Measurements from ENCODE around the gene CHMP3. TPM values are rescaled to one million over a fixed set of nuclear protein-coding genes. Genes with fewer than 3 reads are reported as not detected.

Gene CHMP3
- total RNA-seq, 1 experiment from 2014 or later: 129 TPM

DNA sequence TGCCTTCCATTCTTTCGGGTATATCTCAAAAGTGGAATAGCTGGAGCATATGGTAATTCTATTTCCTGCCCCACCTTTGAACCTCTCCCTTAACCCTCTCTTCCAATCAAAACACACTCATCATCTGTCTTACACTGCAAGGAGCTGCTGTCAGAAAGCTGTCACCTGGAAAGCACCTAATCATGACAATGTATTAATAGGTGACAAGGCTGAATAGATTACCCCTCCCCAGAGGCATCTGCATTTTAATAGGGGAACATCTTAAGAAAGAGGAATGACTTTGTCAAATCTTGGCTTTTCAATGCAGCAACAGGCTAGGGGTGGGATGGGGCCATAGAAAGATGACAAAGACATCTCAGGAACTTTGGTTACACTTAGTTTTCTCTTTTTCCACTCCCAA lies 41.3 kb downstream of the CHMP3 start:
- in situ Hi-C loops (cut with HindIII; ENCODE audit: low pct_unique_long_range_greater_than_20kb, low sequenced_read_pairs) (no loop called here), intact Hi-C loops (cut with micrococcal nuclease; ENCODE audit: unreplicated experiment) (no loop called here)
- Histone ChIP-seq H3K9me3 (ENCODE audit: control insufficient read depth, insufficient read depth, low read depth, low read length) (no peaks in the 10 kb centered on the region), H3K36me3 (ENCODE audit: control insufficient read depth, insufficient read depth, low read length) (no peaks in the 10 kb centered on the region; the same call in 1 of the 2 replicates), H3K27me3 (ENCODE audit: control insufficient read depth, insufficient read depth, low read length) (no peaks in the 10 kb centered on the region), H3K27ac (ENCODE audit: low read length) (no peak overlapping the region), H3K4me1 (ENCODE audit: control insufficient read depth, insufficient read depth, low read length) (no peaks in the 10 kb centered on the region; the same call in 1 of the 2 replicates), H3K4me3 (ENCODE audit: low read depth in 2 of 2, low read length in 2 of 2) (no peak overlapping the region)
- ChIA-PET CTCF (no interaction called here), POLR2A (no interaction called here)
- BruUV-seq (replicated peaks): no TSS peak
- DNase-seq (ENCODE audit: low read depth, low spot score) (no peak), ATAC-seq (no peak)
- TF ChIP-seq POLR2AphosphoS5 (IDR thresholded peaks at IDR 0.05; ENCODE audit: low read depth, low read length) (no peak), SIN3A (IDR thresholded peaks at IDR 0.05; ENCODE audit: borderline replicate concordance, insufficient read depth, low read depth, low read length) (no peak), TCF7L2 (IDR thresholded peaks at IDR 0.05; ENCODE audit: low read depth, low read length) (no peak)
- TF ChIP-seq, protein P1, sequence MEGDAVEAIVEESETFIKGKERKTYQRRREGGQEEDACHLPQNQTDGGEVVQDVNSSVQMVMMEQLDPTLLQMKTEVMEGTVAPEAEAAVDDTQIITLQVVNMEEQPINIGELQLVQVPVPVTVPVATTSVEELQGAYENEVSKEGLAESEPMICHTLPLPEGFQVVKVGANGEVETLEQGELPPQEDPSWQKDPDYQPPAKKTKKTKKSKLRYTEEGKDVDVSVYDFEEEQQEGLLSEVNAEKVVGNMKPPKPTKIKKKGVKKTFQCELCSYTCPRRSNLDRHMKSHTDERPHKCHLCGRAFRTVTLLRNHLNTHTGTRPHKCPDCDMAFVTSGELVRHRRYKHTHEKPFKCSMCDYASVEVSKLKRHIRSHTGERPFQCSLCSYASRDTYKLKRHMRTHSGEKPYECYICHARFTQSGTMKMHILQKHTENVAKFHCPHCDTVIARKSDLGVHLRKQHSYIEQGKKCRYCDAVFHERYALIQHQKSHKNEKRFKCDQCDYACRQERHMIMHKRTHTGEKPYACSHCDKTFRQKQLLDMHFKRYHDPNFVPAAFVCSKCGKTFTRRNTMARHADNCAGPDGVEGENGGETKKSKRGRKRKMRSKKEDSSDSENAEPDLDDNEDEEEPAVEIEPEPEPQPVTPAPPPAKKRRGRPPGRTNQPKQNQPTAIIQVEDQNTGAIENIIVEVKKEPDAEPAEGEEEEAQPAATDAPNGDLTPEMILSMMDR (IDR thresholded peaks at IDR 0.05): no peak
- TF ChIP-seq, protein P2, sequence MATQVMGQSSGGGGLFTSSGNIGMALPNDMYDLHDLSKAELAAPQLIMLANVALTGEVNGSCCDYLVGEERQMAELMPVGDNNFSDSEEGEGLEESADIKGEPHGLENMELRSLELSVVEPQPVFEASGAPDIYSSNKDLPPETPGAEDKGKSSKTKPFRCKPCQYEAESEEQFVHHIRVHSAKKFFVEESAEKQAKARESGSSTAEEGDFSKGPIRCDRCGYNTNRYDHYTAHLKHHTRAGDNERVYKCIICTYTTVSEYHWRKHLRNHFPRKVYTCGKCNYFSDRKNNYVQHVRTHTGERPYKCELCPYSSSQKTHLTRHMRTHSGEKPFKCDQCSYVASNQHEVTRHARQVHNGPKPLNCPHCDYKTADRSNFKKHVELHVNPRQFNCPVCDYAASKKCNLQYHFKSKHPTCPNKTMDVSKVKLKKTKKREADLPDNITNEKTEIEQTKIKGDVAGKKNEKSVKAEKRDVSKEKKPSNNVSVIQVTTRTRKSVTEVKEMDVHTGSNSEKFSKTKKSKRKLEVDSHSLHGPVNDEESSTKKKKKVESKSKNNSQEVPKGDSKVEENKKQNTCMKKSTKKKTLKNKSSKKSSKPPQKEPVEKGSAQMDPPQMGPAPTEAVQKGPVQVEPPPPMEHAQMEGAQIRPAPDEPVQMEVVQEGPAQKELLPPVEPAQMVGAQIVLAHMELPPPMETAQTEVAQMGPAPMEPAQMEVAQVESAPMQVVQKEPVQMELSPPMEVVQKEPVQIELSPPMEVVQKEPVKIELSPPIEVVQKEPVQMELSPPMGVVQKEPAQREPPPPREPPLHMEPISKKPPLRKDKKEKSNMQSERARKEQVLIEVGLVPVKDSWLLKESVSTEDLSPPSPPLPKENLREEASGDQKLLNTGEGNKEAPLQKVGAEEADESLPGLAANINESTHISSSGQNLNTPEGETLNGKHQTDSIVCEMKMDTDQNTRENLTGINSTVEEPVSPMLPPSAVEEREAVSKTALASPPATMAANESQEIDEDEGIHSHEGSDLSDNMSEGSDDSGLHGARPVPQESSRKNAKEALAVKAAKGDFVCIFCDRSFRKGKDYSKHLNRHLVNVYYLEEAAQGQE (IDR thresholded peaks at IDR 0.05; ENCODE audit: insufficient read depth in 1 of 2, low read depth in 2 of 2, low read length in 1 of 2): no peak

DNA sequence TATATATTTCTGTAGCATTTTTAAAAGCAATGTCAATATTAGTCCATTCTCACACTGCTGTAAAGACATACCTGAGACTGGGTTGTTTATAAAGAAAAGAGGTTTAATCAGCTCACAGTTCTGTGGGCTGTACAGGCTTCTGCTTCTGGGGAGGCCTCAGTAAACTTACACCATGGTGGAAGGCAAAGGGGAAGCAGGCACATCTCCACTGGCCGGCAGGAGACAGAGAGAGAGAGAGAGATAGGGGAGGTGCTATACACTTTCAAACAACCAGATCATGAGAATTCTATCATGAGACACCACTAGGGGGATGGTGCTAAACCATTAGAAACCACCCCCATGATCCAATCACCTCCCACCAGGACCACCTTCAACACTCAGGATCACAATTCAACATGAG lies 43.1 kb downstream of the CHMP3 start:
- intact Hi-C loops (cut with micrococcal nuclease; ENCODE audit: unreplicated experiment): no loop called here
- CTCF ChIA-PET: no interaction called here
- ATAC-seq (peak; percentile 50; the same call in 1 of the 2 replicates), DNase-seq (ENCODE audit: low read depth, low spot score) (no peak)
- POLR2A ChIA-PET: no interaction called here
- Histone ChIP-seq H3K27ac (ENCODE audit: low read length) (no peak overlapping the region), H3K9me3 (ENCODE audit: control insufficient read depth, insufficient read depth, low read depth, low read length) (no peaks in the 10 kb centered on the region), H3K27me3 (ENCODE audit: control insufficient read depth, insufficient read depth, low read length) (no peaks in the 10 kb centered on the region), H3K4me1 (ENCODE audit: control insufficient read depth, insufficient read depth, low read length) (no peaks in the 10 kb centered on the region; the same call in 1 of the 2 replicates), H3K4me3 (ENCODE audit: low read depth in 2 of 2, low read length in 2 of 2) (no peak overlapping the region), H3K36me3 (ENCODE audit: control insufficient read depth, insufficient read depth, low read length) (no peaks in the 10 kb centered on the region; the same call in 1 of the 2 replicates)
- no TSS peak for BruUV-seq (replicated peaks)
- in situ Hi-C loops (cut with HindIII; ENCODE audit: low pct_unique_long_range_greater_than_20kb, low sequenced_read_pairs): no loop called here
- TF ChIP-seq POLR2AphosphoS5 (IDR thresholded peaks at IDR 0.05; ENCODE audit: low read depth, low read length) (no peak), TCF7L2 (IDR thresholded peaks at IDR 0.05; ENCODE audit: low read depth, low read length) (no peak)

DNA sequence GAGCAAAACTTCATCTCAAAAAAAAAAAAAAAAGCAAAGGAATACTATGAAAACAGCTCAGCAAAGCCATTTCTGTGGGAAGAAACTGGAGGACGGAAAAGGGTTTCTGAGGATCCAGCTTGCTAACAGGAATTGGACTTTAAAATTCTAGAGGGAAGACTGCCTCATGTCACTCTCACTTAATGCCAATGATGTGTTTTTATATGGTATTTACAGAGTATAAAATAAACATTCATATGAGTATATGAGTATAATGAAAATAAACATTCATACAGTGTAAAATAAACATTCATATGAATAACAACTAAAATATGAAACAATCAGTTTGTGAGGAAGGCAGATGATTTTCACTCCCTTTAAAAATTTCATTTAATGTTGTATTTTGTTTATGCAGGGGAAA lies 43.9 kb downstream of the CHMP3 start:
- Histone ChIP-seq H3K9me3 (ENCODE audit: control insufficient read depth, insufficient read depth, low read depth, low read length) (no peaks in the 10 kb centered on the region), H3K27ac (ENCODE audit: low read length) (no peak overlapping the region), H3K27me3 (ENCODE audit: control insufficient read depth, insufficient read depth, low read length) (no peaks in the 10 kb centered on the region), H3K36me3 (ENCODE audit: control insufficient read depth, insufficient read depth, low read length) (no peaks in the 10 kb centered on the region), H3K4me1 (ENCODE audit: control insufficient read depth, insufficient read depth, low read length) (no peaks in the 10 kb centered on the region; the same call in 1 of the 2 replicates), H3K4me3 (ENCODE audit: low read depth in 2 of 2, low read length in 2 of 2) (no peak overlapping the region)
- ATAC-seq (peak; percentile 79; the same call in 1 of the 2 replicates), DNase-seq (ENCODE audit: low read depth, low spot score) (peak; percentile 27)
- BruUV-seq (replicated peaks): no TSS peak
- TF ChIP-seq, protein P2 (IDR thresholded peaks at IDR 0.05; ENCODE audit: insufficient read depth in 1 of 2, low read depth in 2 of 2, low read length in 1 of 2): no peak
- TF ChIP-seq TCF7L2 (IDR thresholded peaks at IDR 0.05; ENCODE audit: low read depth, low read length) (no peak), POLR2AphosphoS5 (IDR thresholded peaks at IDR 0.05; ENCODE audit: low read depth, low read length) (no peak), SIN3A (IDR thresholded peaks at IDR 0.05; ENCODE audit: borderline replicate concordance, insufficient read depth, low read depth, low read length) (no peak)
- TF ChIP-seq, protein P1 (IDR thresholded peaks at IDR 0.05): no peak
- ChIA-PET POLR2A (no interaction called here), CTCF (interaction anchor here (0.6 to 0.7 kb wide), 2 partner anchors 93 to 247 kb away, joined by 4 to 7 read pairs; no protein-coding TSS in a partner anchor)
- intact Hi-C loops (cut with micrococcal nuclease; ENCODE audit: unreplicated experiment) (no loop called here), in situ Hi-C loops (cut with HindIII; ENCODE audit: low pct_unique_long_range_greater_than_20kb, low sequenced_read_pairs) (no loop called here)

All from Panc1 (cell line).